Thyroid gland (tissue), 4 donors: ENCODE measurements around the gene C9orf72. TPM values are rescaled to one million over a fixed set of nuclear protein-coding genes. Genes with fewer than 3 reads are reported as not detected.
A peak's percentile ranks its signal among the peaks of the same experiment; 100 is the strongest.
"Not testable (repeated sequence)": the region's sequence is repeated elsewhere in the genome, so short reads cannot be mapped to it uniquely, and the experiment has no call there.

ENCODE experiments used
- DNase-seq, 2 donors: peaks; one replicate each; pipeline ENCODE4 v3.0.0-alpha.2; 2019
- H3K27ac ChIP-seq, 3 donors: fragments of 200-600 bp; sonication (generic); 1 replicate in 2 of 3; 2 replicates in 1 of 3; pipeline ENCODE4 v1.5.1; 2016 to 2019; ENCODE audit warnings: mild to moderate bottlenecking in 1 of 3, moderate library complexity in 1 of 3
- H3K27me3 ChIP-seq: fragments of 200-600 bp; sonication (generic); one replicate; pipeline ENCODE4 v1.5.1; 2019
- H3K36me3 ChIP-seq, 2 donors: fragments of 200-600 bp; sonication (generic); one replicate each; pipeline ENCODE4 v1.5.1; 2016 to 2019
- H3K4me1 ChIP-seq, 2 donors: fragments of 200-600 bp; sonication (generic); one replicate each; pipeline ENCODE4 v1.5.1; 2017 to 2019
- H3K4me3 ChIP-seq, 3 donors: fragments of 200-600 bp; sonication (generic); replicated peaks in 1 of 3; 1 replicate in 2 of 3; 2 replicates in 1 of 3; pipeline ENCODE4 v1.5.1; 2016; ENCODE audit warnings: mild to moderate bottlenecking in 1 of 3
- H3K9me3 ChIP-seq: fragments of 200-600 bp; sonication (generic); one replicate; pipeline ENCODE4 v1.5.1; 2017
- CTCF ChIP-seq, 6 experiments: fragments of 200-600 bp in 3 of 6; fragments of 450-650 bp in 3 of 6; sonication (generic) in 3 of 6; IDR thresholded peaks; one replicate each; pipeline ENCODE4 v1.5.1; 2016 to 2019; ENCODE audit warnings: antibody characterized with exemption in 6 of 6, mild to moderate bottlenecking in 2 of 6, inconsistent platforms in 1 of 6, moderate library complexity in 1 of 6
- POLR2A ChIP-seq, 2 donors: fragments of 450-650 bp; IDR thresholded peaks; one replicate each; pipeline ENCODE4 v1.6.1; 2017; ENCODE audit warnings: antibody characterized with exemption in 2 of 2, mild to moderate bottlenecking in 2 of 2, moderate library complexity in 1 of 2
- WGBS, 2 donors: methylation state at CpG; one replicate each; pipeline ENCODE4 v1.1.5; 2017; 5-methylcytosine and 5-hydroxymethylcytosine counted together
- intact Hi-C: fragments of 100-400 bp; cut with DNase I; formaldehyde crosslinking; loops from one replicate; pipeline ENCODE4 v1.15.1; 2023
- total RNA-seq, 4 donors: library from RNA; depleted of rRNA; stranded (reverse); fragments of >200 nt; gene quantifications; one replicate each; pipeline ENCODE4 v1.2.3, GENCODE V29; 2016

The C9orf72 gene
- total RNA-seq, 4 donors from 2014 or later: 26.1 to 58.0 (median 49.5) TPM

- no peak for DNase-seq
- H3K36me3 ChIP-seq: no peaks in the 10 kb centered on the region
- TF ChIP-seq CTCF (IDR thresholded peaks at IDR 0.05) (no peak), POLR2A (IDR thresholded peaks at IDR 0.05) (no peak)
- H3K27me3 ChIP-seq: no peaks in the 10 kb centered on the region
- 74 to 87% methylated on average over 8 to 11 of the region's 11 CpGs for WGBS, 2 donors
- intact Hi-C loops: no loop called here
- peaks cover 8 to 9% of the 10 kb centered on the region in 2 donors for H3K4me1 ChIP-seq
- H3K4me3 ChIP-seq: no peak overlapping the region
- no peak overlapping the region for H3K27ac ChIP-seq
- H3K9me3 ChIP-seq: no peaks in the 10 kb centered on the region
Observed at GRCh38 chr9:27614551-27614950, 41.3 kb upstream of the C9orf72 start.

- H3K27me3 ChIP-seq, H3K9me3 ChIP-seq, H3K36me3 ChIP-seq, DNase-seq, intact Hi-C loops, H3K27ac ChIP-seq, H3K4me3 ChIP-seq: not testable (repeated sequence)
- WGBS, 2 donors: 91 to 92% methylated on average over 4 of the region's 4 CpGs
- H3K4me1 ChIP-seq: peaks cover 8 to 15% of the 10 kb centered on the region in 2 donors
Observed at GRCh38 chr9:27612036-27612435, 38.8 kb upstream of the C9orf72 start.

- peaks cover 8 to 15% of the 10 kb centered on the region in 2 donors for H3K4me1 ChIP-seq
- 94% methylated on average over 19 of the region's 19 CpGs for WGBS, 2 donors
- H3K4me3 ChIP-seq: no peak overlapping the region
- no peaks in the 10 kb centered on the region for H3K36me3 ChIP-seq
- H3K9me3 ChIP-seq: no peaks in the 10 kb centered on the region
- TF ChIP-seq CTCF (IDR thresholded peaks at IDR 0.05) (no peak), POLR2A (IDR thresholded peaks at IDR 0.05) (no peak)
- intact Hi-C loops: no loop called here
- no peak for DNase-seq
- H3K27me3 ChIP-seq: no peaks in the 10 kb centered on the region
- H3K27ac ChIP-seq: no peak overlapping the region
Observed at GRCh38 chr9:27610622-27611021, 37.3 kb upstream of the C9orf72 start.

- WGBS, 2 donors: 60 to 67% methylated on average over 4 of the region's 4 CpGs
- TF ChIP-seq POLR2A (IDR thresholded peaks at IDR 0.05) (no peak), CTCF (IDR thresholded peaks at IDR 0.05) (peak in 1 of 6 experiments; percentile 25)
- Histone ChIP-seq H3K4me3 (no peak overlapping the region), H3K9me3 (no peaks in the 10 kb centered on the region), H3K36me3 (no peaks in the 10 kb centered on the region), H3K4me1 (peaks cover 35 to 36% of the 10 kb centered on the region in 2 donors), H3K27ac (peak overlapping the region in 2 of 3 donors; percentile 45 to 63), H3K27me3 (no peaks in the 10 kb centered on the region)
- intact Hi-C loops: no loop called here
- peak; percentile 52 to 69 for DNase-seq
Observed at GRCh38 chr9:27602954-27603353, 29.7 kb upstream of the C9orf72 start.

- H3K27ac ChIP-seq: peak overlapping the region in 2 of 3 donors; percentile 45 to 78
- no peak overlapping the region for H3K4me3 ChIP-seq
- H3K9me3 ChIP-seq: no peaks in the 10 kb centered on the region
- peaks cover 33 to 35% of the 10 kb centered on the region in 2 donors for H3K4me1 ChIP-seq
- TF ChIP-seq POLR2A (IDR thresholded peaks at IDR 0.05) (no peak), CTCF (IDR thresholded peaks at IDR 0.05) (no peak)
- no peak for DNase-seq
- 73 to 82% methylated on average over 6 of the region's 6 CpGs for WGBS, 2 donors
- no peaks in the 10 kb centered on the region for H3K27me3 ChIP-seq
- no peaks in the 10 kb centered on the region for H3K36me3 ChIP-seq
- intact Hi-C loops: no loop called here
Observed at GRCh38 chr9:27602142-27602861, 29.0 kb upstream of the C9orf72 start.
